CD14-positive monocyte (primary cell): ENCODE data around the gene EIF3K. TPM values are rescaled to one million over a fixed set of nuclear protein-coding genes. Genes with fewer than 3 reads are reported as not detected.

Source experiments
- DNase-seq, 3 donors: peaks; one replicate each; pipeline ENCODE4 v3.0.0-alpha.2; 2011 to 2022
- H2AFZ ChIP-seq: 2 replicates; pipeline ENCODE4 v1.6.0; 2012; ENCODE audit warnings: mild to moderate bottlenecking, low read depth, low read length, inconsistent platforms; ENCODE audit not compliant: insufficient read depth, poor library complexity, severe bottlenecking
- H3K27ac ChIP-seq, 2 donors: 1 replicate in 1 of 2; 2 replicates in 1 of 2; pipeline ENCODE4 v1.5.1; 2012 to 2013; ENCODE audit warnings: low read length in 2 of 2, control low read depth in 1 of 2, inconsistent platforms in 1 of 2, low read depth in 1 of 2, mild to moderate bottlenecking in 1 of 2
- H3K27me3 ChIP-seq, 2 donors: one replicate each; pipeline versions ENCODE4 v1.6.0 to v1.6.1; 2011 to 2013; ENCODE audit warnings: low read length in 2 of 2; ENCODE audit not compliant: control insufficient read depth in 2 of 2, insufficient read depth in 2 of 2
- H3K36me3 ChIP-seq, 2 donors: replicated peaks in 1 of 2; 1 replicate in 1 of 2; 2 replicates in 1 of 2; pipeline versions ENCODE4 v1.5.1 to v1.6.1; 2012 to 2013; ENCODE audit warnings: low read length in 2 of 2, control low read depth in 1 of 2, inconsistent platforms in 1 of 2, mild to moderate bottlenecking in 1 of 2; ENCODE audit not compliant: insufficient read depth in 2 of 2, control insufficient read depth in 1 of 2
- H3K4me1 ChIP-seq, 2 donors: 1 replicate in 1 of 2; 2 replicates in 1 of 2; pipeline versions ENCODE4 v1.5.1 to v1.6.1; 2012 to 2013; ENCODE audit warnings: low read length in 2 of 2, control low read depth in 1 of 2, inconsistent platforms in 1 of 2, mild to moderate bottlenecking in 1 of 2, moderate library complexity in 1 of 2; ENCODE audit not compliant: insufficient read depth in 2 of 2, control insufficient read depth in 1 of 2
- H3K4me2 ChIP-seq: replicated peaks from 2 replicates; pipeline ENCODE3; 2012; ENCODE audit warnings: low read length, moderate library complexity, mild to moderate bottlenecking; ENCODE audit not compliant: poor library complexity, severe bottlenecking; ENCODE audit errors: extremely low read depth
- H3K4me3 ChIP-seq, 3 experiments: fragments of 200-600 bp in 1 of 3; sonication (generic) in 1 of 3; replicated peaks in 1 of 3; 1 replicate in 2 of 3; 2 replicates in 1 of 3; pipeline ENCODE4 v1.5.1; 2011 to 2013; ENCODE audit warnings: low read length in 3 of 3, mild to moderate bottlenecking in 3 of 3, control low read depth in 2 of 3, low read depth in 2 of 3, inconsistent platforms in 1 of 3, moderate library complexity in 1 of 3
- H3K79me2 ChIP-seq: 2 replicates; pipeline ENCODE4 v1.6.0; 2012; ENCODE audit warnings: mild to moderate bottlenecking, control low read depth, inconsistent platforms, low read length, moderate library complexity; ENCODE audit not compliant: insufficient read depth
- H3K9ac ChIP-seq: 2 replicates; pipeline ENCODE4 v1.6.0; 2017; ENCODE audit warnings: low read length, mild to moderate bottlenecking; ENCODE audit not compliant: insufficient read depth, poor library complexity, severe bottlenecking
- H3K9me3 ChIP-seq, 2 donors: replicated peaks in 1 of 2; 1 replicate in 1 of 2; 2 replicates in 1 of 2; pipeline versions ENCODE4 v1.5.1 to v1.6.1; 2012 to 2013; ENCODE audit warnings: low read length in 2 of 2, control low read depth in 1 of 2; ENCODE audit not compliant: control insufficient read depth in 1 of 2, insufficient read depth in 1 of 2
- H4K20me1 ChIP-seq: 2 replicates; pipeline ENCODE4 v1.6.0; 2012; ENCODE audit warnings: mild to moderate bottlenecking, low read length, control low read depth, moderate library complexity; ENCODE audit not compliant: insufficient read depth
- H3K27ac Mint-ChIP-seq, 7 donors: one replicate each; pipeline ENCODE4 v1.8.0; 2020; ENCODE audit warnings: mild to moderate bottlenecking in 7 of 7, mixed read lengths in 7 of 7, moderate library complexity in 6 of 7, inconsistent platforms in 2 of 7
- H3K27me3 Mint-ChIP-seq, 3 donors: one replicate each; pipeline ENCODE4 v1.8.0; 2021 to 2022; ENCODE audit warnings: low read depth in 3 of 3, mild to moderate bottlenecking in 3 of 3, mixed read lengths in 3 of 3, moderate library complexity in 3 of 3, inconsistent platforms in 1 of 3
- H3K36me3 Mint-ChIP-seq, 2 donors: one replicate each; pipeline ENCODE4 v1.8.0; 2020; ENCODE audit warnings: mixed read lengths in 2 of 2, inconsistent platforms in 1 of 2, mild to moderate bottlenecking in 1 of 2
- H3K4me1 Mint-ChIP-seq: one replicate; pipeline ENCODE4 v1.8.0; 2020; ENCODE audit warnings: mild to moderate bottlenecking, mixed read lengths
- H3K4me3 Mint-ChIP-seq, 2 donors: one replicate each; pipeline ENCODE4 v1.8.0; 2020; ENCODE audit warnings: mild to moderate bottlenecking in 2 of 2, mixed read lengths in 2 of 2, moderate library complexity in 1 of 2
- H3K9me3 Mint-ChIP-seq, 7 donors: one replicate each; pipeline ENCODE4 v1.8.0; 2020 to 2022; ENCODE audit warnings: mixed read lengths in 7 of 7, mild to moderate bottlenecking in 6 of 7, moderate library complexity in 6 of 7, inconsistent platforms in 2 of 7
- WGBS: methylation state at CpG from one replicate; pipeline ENCODE4 v1.1.5; 2013; ENCODE audit warnings: missing lambda C conversion rate; ENCODE audit not compliant: insufficient coverage; 5-methylcytosine and 5-hydroxymethylcytosine counted together
- intact Hi-C, 2 donors: fragments of 100-400 bp; cut with micrococcal nuclease; formaldehyde crosslinking; loops; one replicate each; pipeline versions ENCODE4 v1.15.0 to v1.15.1; 2023
- polyA plus RNA-seq, 3 donors: library from polyadenylated mRNA; depleted of rRNA in 1 of 3; unstranded in 2 of 3; stranded (reverse) in 1 of 3; fragments of 300-500 nt in 2 of 3; fragments of >200 nt in 1 of 3; fragmentation: Illumina TruSeq in 2 of 3; gene quantifications; 1 replicate in 2 of 3; 2 replicates in 1 of 3; pipeline ENCODE4 v1.2.3, GENCODE V29; 2012 to 2021
- TF ChIP-seq, protein P1 (sequence below): fragments of 200-600 bp; IDR thresholded peaks from one replicate; pipeline ENCODE4 v1.8.0; 2022; ENCODE audit warnings: antibody characterized with exemption, mild to moderate bottlenecking

EIF3K gene
- polyA plus RNA-seq, 3 donors, result 326 to 1,088 (median 381) TPM

DNA sequence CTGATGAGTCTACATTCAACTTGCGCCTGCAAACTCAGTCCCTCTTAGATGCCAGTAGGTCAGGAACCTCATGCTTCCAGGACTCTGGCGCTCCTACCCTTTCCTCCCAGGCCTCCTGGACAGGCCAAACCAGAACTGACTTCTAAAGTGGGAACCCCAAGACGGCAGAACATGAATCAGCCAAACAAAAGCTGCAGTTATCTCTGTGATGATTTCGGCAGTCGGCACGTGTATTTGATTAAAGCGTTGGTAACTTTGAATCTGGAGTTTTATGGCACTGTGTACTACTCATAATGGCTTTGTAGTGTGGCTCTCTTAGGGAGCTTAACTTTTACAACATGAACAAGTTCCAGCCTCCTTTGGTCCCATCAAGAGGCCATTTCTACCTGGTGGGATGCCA, 42.1 kb downstream of the EIF3K start:
- H3K4me1 Mint-ChIP-seq, result peaks cover 70% of the 10 kb centered on the region

DNA sequence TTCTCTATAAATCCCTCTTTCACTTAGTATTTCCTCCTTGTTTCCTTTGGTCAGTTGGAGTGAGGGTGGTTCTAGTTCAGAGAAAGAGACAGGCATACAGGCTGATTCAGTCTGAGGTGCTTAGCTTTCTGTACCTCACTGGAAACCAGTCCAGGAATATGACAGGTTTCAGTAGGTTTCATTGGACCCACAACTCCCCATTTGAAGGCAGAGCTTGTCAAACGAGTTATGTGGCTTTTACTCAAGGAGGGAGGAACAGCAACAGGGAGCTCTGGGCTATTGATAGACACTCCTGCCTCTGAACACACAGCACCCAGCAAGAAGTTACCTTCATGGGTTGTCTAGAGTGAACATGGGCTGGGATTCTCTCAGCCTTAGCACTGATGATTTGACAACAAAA, 43.0 kb downstream of the EIF3K start:
- Histone ChIP-seq H3K4me3 (no peak overlapping the region), H3K36me3 (peaks cover 0 to 19% of the 10 kb centered on the region in 2 donors), H3K4me2 (no peak overlapping the region), H3K9ac (no peak overlapping the region), H3K79me2 (peaks cover 100% of the 10 kb centered on the region), H3K4me1 (peaks cover 52 to 66% of the 10 kb centered on the region in 2 donors), H3K27ac (peak overlapping the region in 1 of 2 donors; percentile 68), H3K9me3 (no peaks in the 10 kb centered on the region), H4K20me1 (peaks cover 98% of the 10 kb centered on the region), H3K27me3 (no peaks in the 10 kb centered on the region), H2AFZ (no peak overlapping the region)
- TF ChIP-seq, protein P1, sequence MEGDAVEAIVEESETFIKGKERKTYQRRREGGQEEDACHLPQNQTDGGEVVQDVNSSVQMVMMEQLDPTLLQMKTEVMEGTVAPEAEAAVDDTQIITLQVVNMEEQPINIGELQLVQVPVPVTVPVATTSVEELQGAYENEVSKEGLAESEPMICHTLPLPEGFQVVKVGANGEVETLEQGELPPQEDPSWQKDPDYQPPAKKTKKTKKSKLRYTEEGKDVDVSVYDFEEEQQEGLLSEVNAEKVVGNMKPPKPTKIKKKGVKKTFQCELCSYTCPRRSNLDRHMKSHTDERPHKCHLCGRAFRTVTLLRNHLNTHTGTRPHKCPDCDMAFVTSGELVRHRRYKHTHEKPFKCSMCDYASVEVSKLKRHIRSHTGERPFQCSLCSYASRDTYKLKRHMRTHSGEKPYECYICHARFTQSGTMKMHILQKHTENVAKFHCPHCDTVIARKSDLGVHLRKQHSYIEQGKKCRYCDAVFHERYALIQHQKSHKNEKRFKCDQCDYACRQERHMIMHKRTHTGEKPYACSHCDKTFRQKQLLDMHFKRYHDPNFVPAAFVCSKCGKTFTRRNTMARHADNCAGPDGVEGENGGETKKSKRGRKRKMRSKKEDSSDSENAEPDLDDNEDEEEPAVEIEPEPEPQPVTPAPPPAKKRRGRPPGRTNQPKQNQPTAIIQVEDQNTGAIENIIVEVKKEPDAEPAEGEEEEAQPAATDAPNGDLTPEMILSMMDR, result no peak
- Mint-ChIP-seq H3K27me3 (no peaks in the 10 kb centered on the region), H3K4me1 (peaks cover 70% of the 10 kb centered on the region), H3K36me3 (peaks cover 22 to 32% of the 10 kb centered on the region in 2 donors), H3K4me3 (no peak overlapping the region), H3K27ac (peak overlapping the region; percentile 50 to 88 (median 77)), H3K9me3 (no peaks in the 10 kb centered on the region)
- intact Hi-C loops, result no loop called here
- DNase-seq, result no peak
- WGBS, result no CpG with 5 or more reads among the region's 1 CpG

More for the DNA sequence above, 42.1 kb downstream of the EIF3K start:
- Mint-ChIP-seq H3K9me3 (no peaks in the 10 kb centered on the region), H3K27me3 (no peaks in the 10 kb centered on the region), H3K27ac (peak overlapping the region in 5 of 7 donors; percentile 6 to 80 (median 32)), H3K36me3 (peaks cover 24 to 39% of the 10 kb centered on the region in 2 donors), H3K4me3 (no peak overlapping the region)
- peaks cover 100% of the 10 kb centered on the region for H3K79me2 ChIP-seq
- WGBS, result 100% methylated on average over 2 of the region's 7 CpGs
- no peak overlapping the region for H3K4me2 ChIP-seq
- DNase-seq, result no peak
- H3K27ac ChIP-seq, result peak overlapping the region in 1 of 2 donors; percentile 51
- H3K36me3 ChIP-seq, result peaks cover 0 to 19% of the 10 kb centered on the region in 2 donors
- no peaks in the 10 kb centered on the region for H3K9me3 ChIP-seq
- H4K20me1 ChIP-seq, result peaks cover 98% of the 10 kb centered on the region
- H2AFZ ChIP-seq, result no peak overlapping the region
- intact Hi-C loops, result no loop called here
- no peaks in the 10 kb centered on the region for H3K27me3 ChIP-seq
- TF ChIP-seq, protein P1, result no peak
- no peak overlapping the region for H3K4me3 ChIP-seq
- H3K9ac ChIP-seq, result no peak overlapping the region
- H3K4me1 ChIP-seq, result peaks cover 52 to 66% of the 10 kb centered on the region in 2 donors
